GM18517 (cell line): ENCODE data around the gene CCM2.
"Not testable (repeated sequence)": the region's sequence is repeated elsewhere in the genome, so short reads cannot be mapped to it uniquely, and the experiment has no call there.

ENCODE experiments used
- ATAC-seq: cut with Tn5 transposase; IDR thresholded peaks from one replicate; pipeline ENCODE4 v1.9.1; 2021; ENCODE audit warnings: mild to moderate bottlenecking, moderate library complexity; ENCODE audit not compliant: unreplicated experiment

The CCM2 gene

GRCh38 chr7:44999245-45000092, 532 bp upstream of the CCM2 start:
- ATAC-seq = peak; percentile 53

DNA sequence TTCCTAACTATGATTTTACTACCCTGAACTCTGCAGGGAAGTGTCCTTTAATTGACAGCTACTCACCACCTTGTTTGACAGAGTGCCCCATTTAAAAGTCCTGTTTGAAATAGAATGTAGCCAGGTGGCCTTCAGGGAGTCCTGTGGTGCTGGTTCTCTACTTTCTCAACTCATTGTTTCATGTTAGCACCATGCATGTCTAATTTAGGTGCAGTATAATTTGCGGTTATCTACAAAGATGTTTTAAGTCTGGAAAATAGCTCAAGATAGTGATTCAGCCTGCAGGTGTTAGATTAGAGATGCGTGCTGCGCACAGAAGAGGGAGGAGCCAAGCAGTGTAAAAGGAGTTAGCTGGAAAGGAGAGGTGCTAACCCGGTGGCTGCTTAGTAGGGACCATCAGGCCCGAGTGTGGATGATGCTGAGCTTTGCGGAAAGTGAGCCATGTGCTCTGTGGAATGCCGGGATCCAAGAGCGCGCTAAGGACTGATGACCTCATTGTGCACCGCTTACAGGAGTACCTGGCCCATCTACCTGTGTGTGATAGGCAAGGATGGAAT, 1.2 kb downstream of the CCM2 start:
- ATAC-seq = peak; percentile 48

- no peak for ATAC-seq
Measured at GRCh38 chr7:45001826-45002225, 1.8 kb downstream of the CCM2 start.

- ATAC-seq = no peak
Measured at GRCh38 chr7:45003789-45004188, 3.8 kb downstream of the CCM2 start.

GRCh38 chr7:45007106-45007505, 7.1 kb downstream of the CCM2 start:
- no peak for ATAC-seq

DNA sequence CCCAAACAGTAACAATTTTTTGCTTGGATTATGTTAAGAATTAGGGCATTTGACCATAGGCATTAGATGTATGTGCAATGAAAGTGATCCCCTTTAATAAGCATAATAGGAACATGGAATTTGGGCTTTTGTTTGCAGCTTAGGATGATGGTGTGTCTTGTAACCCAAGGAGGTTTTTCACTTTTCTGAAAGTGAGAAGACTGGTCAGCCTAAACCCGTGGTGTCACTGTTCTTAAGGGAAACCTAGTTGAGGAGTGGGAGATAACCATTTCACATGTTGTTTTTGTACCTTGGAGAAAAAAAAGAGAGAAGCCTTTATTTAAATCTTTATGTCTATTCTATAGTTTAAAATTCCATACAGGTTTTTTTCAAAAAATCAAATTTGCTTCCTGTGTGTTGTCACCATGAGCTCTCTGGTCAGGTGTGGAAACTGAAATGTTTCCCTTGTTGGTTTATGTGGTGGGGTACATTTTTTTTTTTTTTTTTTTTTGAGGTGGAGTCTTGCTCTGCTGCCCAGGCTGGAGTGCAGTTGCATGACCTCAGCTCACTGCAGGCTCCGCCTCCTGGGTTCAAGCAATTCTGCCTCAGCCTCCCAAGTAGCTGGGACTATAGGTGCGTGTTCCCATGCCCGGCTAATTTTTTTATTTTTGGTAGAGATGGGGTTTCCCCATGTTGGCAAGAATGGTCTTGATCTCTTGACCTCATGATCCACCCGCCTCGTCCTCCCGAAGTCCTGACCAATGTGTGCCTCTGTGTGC, 7.7 kb downstream of the CCM2 start:
- ATAC-seq = peak; percentile 72

DNA sequence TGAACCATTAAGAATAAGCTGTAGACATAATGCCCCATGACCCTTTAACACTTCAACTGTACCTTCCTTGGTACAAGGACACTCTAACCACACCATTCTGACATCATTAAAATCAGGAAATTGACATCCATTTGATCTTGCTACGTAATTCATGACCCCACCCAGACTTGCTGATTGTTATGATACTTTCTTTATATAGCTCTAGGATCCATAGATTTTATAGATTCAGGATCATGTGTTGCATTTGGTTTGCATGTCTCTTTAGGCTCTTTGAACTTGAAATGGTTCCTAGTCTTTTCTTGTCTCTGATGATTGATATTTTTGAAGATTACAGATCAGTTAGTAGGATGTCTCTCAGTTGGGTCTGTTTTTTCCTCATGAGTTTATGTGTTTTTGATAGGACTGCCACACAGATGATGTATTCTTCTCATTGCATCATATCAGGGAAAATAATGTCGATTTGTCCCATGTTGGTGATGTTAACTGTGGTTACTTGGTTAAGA, 13.5 kb downstream of the CCM2 start:
- no peak for ATAC-seq

DNA sequence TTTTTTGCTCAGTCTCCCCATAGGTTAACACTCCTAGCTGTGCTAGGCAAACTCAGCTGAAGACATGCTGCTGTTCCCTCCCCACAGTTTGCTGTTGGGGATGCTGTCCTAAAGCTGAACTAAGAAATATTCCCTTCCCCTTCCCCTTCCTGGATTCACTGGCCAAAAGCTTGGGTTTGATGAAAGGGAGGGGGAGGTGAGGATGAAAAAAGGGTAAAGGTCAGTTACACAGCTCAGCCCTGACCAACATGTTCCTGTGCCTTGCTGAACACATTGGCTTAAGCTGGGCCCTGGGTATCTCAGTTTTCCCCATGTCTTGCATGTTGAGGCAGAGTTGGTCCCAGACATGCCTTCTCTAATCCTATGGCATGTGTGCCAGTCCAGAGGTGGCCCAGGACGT, 15.3 kb downstream of the CCM2 start:
- ATAC-seq = no peak

GRCh38 chr7:45017253-45017652, 17.3 kb downstream of the CCM2 start:
- ATAC-seq = no peak

DNA sequence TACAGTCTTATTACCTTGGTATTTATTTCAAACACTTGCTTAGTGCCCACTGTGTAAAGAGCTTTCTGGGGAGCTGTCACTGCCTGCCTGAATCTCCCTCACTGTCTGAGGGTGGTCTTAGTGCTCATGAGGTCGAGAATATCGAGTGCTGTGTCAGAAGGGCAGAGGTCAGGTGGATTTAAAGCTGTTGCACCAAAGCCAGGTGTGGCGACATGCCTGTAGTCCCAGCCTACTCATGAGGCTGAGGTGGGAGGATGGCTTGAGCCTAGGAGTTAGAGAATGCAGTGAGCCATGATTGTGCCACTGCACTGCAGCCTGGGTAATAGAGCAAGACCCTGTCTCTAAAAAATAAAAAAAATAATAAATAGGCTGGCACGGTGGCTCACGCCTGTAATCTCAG, 20.9 kb downstream of the CCM2 start:
- no peak for ATAC-seq

DNA sequence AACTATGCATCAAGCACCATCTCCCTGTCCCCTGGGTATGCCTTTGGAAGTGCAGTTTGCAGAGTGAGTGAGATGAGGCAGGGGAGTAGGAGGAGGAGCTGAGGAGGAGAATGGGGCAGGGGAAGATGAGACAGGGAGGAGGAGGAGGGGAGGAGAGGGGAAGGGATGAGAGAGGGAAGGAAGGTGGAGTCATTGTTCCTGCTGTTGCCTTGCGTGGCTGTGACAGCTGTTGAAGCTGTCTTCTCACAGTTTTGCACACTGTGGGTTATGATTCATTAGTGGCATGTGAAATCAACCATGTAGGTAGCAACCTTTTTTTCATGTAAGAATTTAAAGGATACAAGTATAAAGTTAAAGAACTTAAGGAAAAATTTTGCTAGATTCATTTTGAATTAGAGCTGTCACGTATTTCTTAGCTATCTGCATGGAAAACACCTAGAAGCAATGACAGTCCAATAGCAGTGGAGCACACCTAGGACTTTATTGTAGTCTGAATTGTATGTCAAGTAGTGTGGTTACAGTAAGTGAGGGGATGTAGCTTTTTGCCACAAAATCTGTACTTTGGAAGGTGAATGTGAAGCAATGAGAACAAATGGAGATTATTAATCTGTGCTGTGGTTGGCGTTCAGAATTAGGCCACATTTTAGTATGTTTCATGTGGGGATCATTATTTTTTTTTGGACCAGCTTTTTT, 21.7 kb downstream of the CCM2 start:
- no peak for ATAC-seq

- no peak for ATAC-seq
Measured at GRCh38 chr7:45024126-45024744, 24.2 kb downstream of the CCM2 start.

GRCh38 chr7:45025473-45025872, 25.5 kb downstream of the CCM2 start:
- ATAC-seq = not testable (repeated sequence)

DNA sequence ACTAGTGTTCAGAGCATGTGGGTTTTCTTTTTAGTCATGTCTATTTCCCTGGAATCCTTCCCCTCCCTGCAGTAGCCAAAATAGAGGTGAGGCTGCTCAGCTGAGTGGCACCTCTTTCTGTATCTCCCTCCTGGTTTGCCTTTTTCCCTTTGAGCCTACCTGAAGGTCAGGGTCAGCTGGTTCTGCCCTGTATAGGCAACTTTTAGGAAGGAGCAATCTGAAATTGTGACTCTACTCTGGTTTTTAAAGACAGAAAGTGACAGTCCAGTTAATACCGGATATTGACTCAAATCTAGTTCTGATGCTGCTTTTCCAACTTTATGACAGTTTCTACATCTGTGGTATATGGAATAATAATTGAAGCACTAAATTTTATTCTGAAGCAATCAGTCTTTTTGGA, 26.0 kb downstream of the CCM2 start:
- no peak for ATAC-seq

DNA sequence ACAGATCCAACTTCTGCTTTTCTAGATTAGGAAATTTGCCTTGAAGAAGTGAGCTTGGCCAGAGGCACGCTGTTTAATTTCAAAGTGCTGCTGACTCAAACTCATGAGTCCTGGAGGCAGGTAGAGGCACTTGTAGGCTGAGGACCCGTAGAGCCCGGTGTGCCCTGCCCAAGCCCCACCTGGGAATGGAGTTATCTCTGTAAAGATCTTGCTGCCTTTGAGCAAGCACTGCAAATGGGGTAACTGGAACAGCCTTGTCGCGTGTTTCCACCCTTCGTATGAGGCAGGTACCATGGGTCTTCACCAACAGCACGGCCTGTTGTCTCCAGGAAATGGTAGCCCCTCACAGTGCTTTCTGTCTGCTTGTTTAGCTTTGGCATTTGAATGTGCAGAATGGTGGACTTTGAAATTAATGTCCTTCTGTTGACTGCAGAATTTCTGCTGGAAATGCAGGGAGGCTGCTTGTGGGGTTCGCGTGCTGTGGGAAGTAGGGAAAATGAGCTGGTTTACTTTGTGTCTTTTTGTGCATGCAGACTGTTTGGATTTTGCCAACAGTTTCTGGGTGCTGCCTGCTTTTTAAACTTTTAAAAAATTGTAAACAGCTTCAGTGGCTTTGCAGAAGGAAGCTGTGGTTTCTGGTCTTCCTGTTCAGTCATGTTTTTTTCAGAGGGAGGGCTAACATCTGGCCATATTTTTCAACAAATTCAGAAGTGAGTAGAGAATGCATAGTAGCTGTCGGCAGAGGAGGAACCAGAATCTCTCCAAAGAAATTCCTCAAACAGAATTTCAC, 27.2 kb downstream of the CCM2 start:
- no peak for ATAC-seq

- ATAC-seq = no peak
Measured at GRCh38 chr7:45027774-45028114, 27.7 kb downstream of the CCM2 start.

GRCh38 chr7:45028138-45028919, 28.3 kb downstream of the CCM2 start:
- ATAC-seq = no peak

- ATAC-seq = no peak
Measured at GRCh38 chr7:45028920-45029344, 28.9 kb downstream of the CCM2 start.

- ATAC-seq = no peak
Measured at GRCh38 chr7:45031829-45032228, 31.8 kb downstream of the CCM2 start.
